Gastrocnemius medialis (tissue), 4 donors: ENCODE data around the gene PSMC3.

Experiments
- CTCF ChIP-seq, 5 experiments: fragments of 450-650 bp in 3 of 5; fragments of 200-600 bp in 2 of 5; sonication (generic) in 2 of 5; IDR thresholded peaks in 4 of 5; conservative IDR thresholded peaks in 1 of 5; 1 replicate in 4 of 5; 2 replicates in 1 of 5; pipeline ENCODE4 v1.5.1; 2016 to 2019; ENCODE audit warnings: antibody characterized with exemption in 5 of 5, mild to moderate bottlenecking in 3 of 5, moderate library complexity in 3 of 5
- POLR2A ChIP-seq, 2 donors: fragments of 450-650 bp; IDR thresholded peaks; one replicate each; pipeline ENCODE4 v1.6.1; 2017; ENCODE audit warnings: antibody characterized with exemption in 2 of 2, mild to moderate bottlenecking in 2 of 2, moderate library complexity in 2 of 2

- TF ChIP-seq POLR2A (IDR thresholded peaks at IDR 0.05) (no peak), CTCF (IDR thresholded peaks at IDR 0.05 in 4 of 5, conservative IDR thresholded peaks at IDR 0.05 in 1 of 5) (no peak)
These were observed 8.0 kb upstream of the PSMC3 start for GRCh38 chr11:47434011-47434786.
